Skin of body (tissue), 2 donors: ENCODE data around the gene ENTHD1. TPM values are rescaled to one million over a fixed set of nuclear protein-coding genes. Genes with fewer than 3 reads are reported as not detected.
"Not testable (repeated sequence)": the region's sequence is repeated elsewhere in the genome, so short reads cannot be mapped to it uniquely, and the experiment has no call there.

ENCODE experiments used
- DNase-seq: peaks from one replicate; lab custom pipeline; 2025; lab: John Stamatoyannopoulos, UW
- total RNA-seq: library from RNA; depleted of rRNA; stranded (reverse); fragments of >200 nt; gene quantifications from one replicate; pipeline ENCODE4 v1.2.3, GENCODE V29; 2014

ENTHD1 gene
- total RNA-seq, 1 donor from 2014 or later = not detected

- no peak for DNase-seq
Measured at GRCh38 chr22:39785232-39785631, 108.3 kb downstream of the ENTHD1 start.

- no peak for DNase-seq
Measured at GRCh38 chr22:39777716-39778454, 115.7 kb downstream of the ENTHD1 start.

GRCh38 chr22:39776295-39777009, 117.1 kb downstream of the ENTHD1 start:
- DNase-seq = no peak

- no peak for DNase-seq
Measured at GRCh38 chr22:39773976-39774539, 119.5 kb downstream of the ENTHD1 start.

DNA sequence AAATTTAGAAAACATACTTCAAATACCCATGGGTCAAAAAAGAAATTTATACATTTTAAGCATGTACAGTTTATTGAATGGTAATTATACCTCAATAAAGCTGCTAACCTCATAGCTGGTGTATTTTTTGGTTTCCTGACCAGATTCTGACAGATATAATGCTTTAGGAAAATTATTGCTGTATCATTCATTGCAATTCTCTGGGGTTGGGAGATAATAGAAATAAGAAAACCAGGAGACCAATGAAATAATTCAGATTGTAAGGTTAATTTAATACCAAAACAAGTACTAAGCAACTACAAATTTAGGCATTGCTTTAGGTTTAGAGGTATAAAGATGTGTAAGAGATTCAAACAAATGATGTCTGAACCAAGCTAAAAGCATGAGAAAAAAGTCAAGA, 120.1 kb downstream of the ENTHD1 start:
- no peak for DNase-seq

DNA sequence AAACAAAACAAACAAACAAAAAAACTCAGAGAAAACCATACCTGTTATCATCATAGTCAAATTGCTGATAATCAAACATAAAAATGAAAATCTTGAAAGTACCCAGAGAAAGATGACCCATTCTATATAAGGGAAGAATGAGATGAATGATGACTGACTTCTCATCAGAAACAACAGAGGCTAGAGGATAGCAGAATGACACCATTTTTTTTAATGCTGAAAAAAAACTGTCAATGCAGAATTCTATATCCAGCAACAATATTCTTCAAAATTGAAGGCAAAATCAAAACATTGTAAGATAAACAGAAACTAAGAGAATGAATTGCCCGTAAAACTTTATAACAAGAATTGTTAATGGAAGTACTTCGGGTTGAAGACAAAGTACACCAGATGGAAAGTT, 122.1 kb downstream of the ENTHD1 start:
- DNase-seq = no peak

- no peak for DNase-seq
Measured at GRCh38 chr22:39765661-39766060, 127.9 kb downstream of the ENTHD1 start.

DNA sequence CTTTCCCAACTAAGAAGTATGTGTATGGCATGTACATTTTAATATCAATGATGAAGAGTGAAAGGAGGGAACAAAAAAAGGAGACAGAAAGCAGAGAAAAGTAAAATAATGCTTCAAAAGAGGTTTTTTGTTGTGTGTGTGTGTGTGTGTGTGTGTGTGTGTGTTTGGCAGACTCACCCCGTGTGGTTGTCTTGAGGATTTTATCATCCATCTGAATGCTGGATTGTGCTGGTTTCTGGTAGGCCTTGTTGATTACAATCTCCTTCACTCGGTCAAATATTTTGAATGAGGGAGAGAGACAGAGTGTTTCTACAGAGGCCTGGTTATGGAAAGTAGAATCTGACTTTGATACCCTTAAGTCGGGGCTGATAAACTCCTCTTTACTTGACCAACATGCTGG, 128.5 kb downstream of the ENTHD1 start:
- no peak for DNase-seq

DNA sequence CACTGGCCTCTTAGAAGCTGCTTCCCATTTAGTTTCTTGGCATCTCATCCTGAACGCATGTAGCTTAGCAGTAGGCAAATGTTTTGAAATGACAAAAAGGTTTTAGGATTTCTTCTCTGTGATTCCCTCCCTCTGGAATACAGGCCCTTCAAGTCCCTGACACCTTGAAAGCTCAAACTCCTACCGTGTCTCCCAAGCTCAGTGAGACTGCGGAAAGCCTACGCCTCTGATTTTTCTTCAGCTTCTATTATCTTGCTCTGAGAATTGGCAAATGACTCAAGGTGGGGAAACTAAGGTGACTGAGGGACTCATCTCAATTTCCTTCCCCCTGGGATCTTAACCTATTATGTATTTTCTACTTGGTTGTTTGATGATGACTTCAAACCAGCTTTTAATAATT, 130.3 kb downstream of the ENTHD1 start:
- DNase-seq = no peak

- no peak for DNase-seq
Measured at GRCh38 chr22:39750759-39751158, 142.8 kb downstream of the ENTHD1 start.

- no peak for DNase-seq
Measured at GRCh38 chr22:39748877-39749276, 144.7 kb downstream of the ENTHD1 start.

- no peak for DNase-seq
Measured at GRCh38 chr22:39746600-39747262, 146.8 kb downstream of the ENTHD1 start.

DNA sequence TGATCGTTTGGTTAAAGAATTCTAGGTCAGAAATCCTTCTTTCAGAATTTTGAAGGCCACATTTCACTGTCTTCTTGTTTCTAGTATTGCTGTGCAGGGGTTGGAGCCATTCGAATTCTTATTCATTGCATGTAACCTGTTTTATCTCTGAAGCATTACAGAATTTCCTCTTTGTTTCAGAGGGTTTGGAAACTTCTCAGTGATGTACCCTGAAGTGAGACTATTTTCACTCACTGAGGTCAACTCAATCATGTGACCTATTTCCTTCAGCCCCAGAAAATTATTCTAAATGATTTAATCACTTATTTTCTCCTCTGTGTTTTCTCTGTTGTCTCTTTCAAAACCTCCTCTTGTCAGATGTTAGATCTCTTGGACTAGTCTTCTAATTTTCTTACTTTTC, 147.8 kb downstream of the ENTHD1 start:
- DNase-seq = no peak

DNA sequence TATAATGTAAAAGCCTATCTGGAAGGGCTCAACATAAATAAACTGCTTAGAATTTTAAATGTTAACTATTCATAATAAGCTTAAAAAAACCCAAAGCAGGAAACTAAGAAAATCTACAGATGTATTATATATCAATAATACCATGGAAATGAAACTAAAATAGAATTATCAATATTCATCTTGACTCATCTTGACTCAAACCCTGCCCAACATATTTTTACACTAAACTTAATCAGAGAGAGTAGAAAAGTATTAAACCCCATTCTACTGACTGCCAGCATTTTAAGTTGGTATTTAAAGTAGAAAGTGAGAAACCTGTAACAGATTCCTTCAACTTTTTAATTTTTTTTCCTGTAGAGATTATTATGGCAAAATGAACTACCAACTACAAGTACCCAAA, 149.2 kb downstream of the ENTHD1 start:
- no peak for DNase-seq

DNA sequence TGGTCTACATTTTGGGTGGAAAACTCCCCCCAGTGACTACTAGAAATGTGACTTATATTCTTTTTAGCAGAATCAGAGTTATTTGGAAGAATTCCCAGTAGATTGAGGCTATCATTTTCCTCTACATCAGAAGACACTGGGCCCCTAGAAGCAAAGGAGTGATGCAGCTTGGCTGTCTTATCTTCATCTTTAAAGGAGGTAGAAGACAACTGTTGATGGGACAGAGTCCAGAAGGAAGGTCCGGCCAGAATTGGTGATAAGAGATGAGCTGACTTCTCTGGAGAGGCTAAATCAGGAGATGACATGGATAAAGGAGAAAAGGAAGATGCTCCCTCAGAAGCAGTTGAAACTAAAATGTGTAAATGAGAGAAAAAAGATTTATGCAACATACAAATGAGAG, 149.6 kb downstream of the ENTHD1 start:
- no peak for DNase-seq

GRCh38 chr22:39739338-39740027, 154.1 kb downstream of the ENTHD1 start:
- DNase-seq = no peak

DNA sequence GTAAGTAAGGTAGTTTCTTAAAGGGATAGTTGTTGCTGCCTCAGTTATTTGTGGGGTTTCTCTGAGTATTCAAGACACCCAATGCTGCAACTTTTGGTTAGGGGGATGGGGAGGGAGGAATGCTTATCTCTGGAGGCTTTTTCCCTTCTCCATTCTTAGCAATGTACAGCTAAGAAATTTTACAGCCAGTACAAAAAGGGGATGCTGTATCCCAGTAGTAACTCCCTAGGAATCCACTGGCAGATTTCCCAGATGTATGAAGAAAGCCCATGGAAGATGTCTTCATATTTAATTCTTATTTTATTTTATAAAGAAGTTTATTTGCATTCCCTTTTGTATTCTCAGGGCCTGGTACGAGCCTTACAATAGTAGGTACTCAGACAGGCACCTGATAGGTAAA, 154.8 kb downstream of the ENTHD1 start:
- no peak for DNase-seq

GRCh38 chr22:39735776-39736175, 157.8 kb downstream of the ENTHD1 start:
- no peak for DNase-seq

DNA sequence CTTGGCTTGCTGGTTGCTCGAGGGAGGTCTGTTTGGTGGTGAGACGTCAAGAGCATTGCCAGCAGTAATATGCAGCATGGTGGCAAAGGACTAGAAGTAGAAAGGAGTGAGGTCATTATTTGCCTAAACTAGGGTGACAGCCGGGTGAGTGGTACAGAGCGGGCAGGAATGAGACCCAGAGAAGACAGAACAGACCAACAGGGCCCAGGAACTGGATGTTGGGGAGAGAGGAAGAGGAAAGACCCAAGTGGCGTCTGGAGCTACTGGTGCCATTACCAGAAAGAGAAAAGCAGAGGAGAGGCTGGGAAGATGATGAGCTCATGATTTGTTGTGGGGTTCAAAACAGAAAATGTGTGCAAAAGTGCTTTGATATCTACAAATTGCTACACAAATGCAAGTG, 158.7 kb downstream of the ENTHD1 start:
- DNase-seq = no peak

GRCh38 chr22:39734046-39734445, 159.5 kb downstream of the ENTHD1 start:
- not testable (repeated sequence) for DNase-seq

- no peak for DNase-seq
Measured at GRCh38 chr22:39733191-39733590, 160.4 kb downstream of the ENTHD1 start.

DNA sequence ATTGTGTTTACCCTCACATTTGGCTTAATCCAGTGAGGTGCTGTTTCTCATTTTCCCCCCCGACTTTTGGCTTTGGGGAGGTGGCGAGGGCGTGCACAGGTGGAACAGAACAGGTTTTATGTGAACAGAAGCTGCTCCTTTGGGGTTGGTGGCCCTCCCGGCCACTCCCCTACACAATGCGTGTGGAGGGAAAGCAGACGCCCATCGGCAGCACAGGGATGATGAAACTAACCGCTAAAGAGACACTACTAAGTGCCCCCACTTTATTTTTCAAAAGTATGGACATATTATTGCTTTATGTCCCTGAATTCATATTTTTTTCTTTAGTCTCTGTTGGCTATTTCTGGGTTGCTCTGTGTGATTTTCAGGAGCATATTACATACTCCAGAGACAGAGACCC, 160.9 kb downstream of the ENTHD1 start:
- DNase-seq = no peak
